HAP-1 (cell line): ENCODE data around the gene NOX4.
"Not testable (repeated sequence)": the region's sequence is repeated elsewhere in the genome, so short reads cannot be mapped to it uniquely, and the experiment has no call there.

Experiments used
- DNase-seq, 2 experiments: peaks; one replicate each; pipeline ENCODE4 v3.0.0-alpha.2; 2016 to 2020; ENCODE audit warnings: low spot score in 2 of 2
- H3K27me3 ChIP-seq: fragments of 250-450 bp; sonication (Bioruptor Pico); 2 replicates; pipeline ENCODE4 v1.5.1; 2020; ENCODE audit warnings: low read depth, mild to moderate bottlenecking, moderate library complexity
- H3K36me3 ChIP-seq: fragments of 250-450 bp; sonication (Bioruptor Pico); replicated peaks from 2 replicates; pipeline ENCODE4 v1.5.1; 2020; ENCODE audit warnings: mild to moderate bottlenecking
- H3K4me1 ChIP-seq: fragments of 250-450 bp; sonication (Bioruptor Pico); 2 replicates; pipeline ENCODE4 v1.5.1; 2020; ENCODE audit warnings: mild to moderate bottlenecking
- H3K4me3 ChIP-seq: fragments of 250-450 bp; sonication (Bioruptor Pico); 2 replicates; pipeline ENCODE4 v1.5.1; 2020; ENCODE audit warnings: mild to moderate bottlenecking, moderate library complexity
- H3K9me3 ChIP-seq: fragments of 250-450 bp; sonication (Bioruptor Pico); 2 replicates; pipeline ENCODE4 v1.5.1; 2020; ENCODE audit warnings: mild to moderate bottlenecking, moderate library complexity
- in situ Hi-C: fragments of 300-500 bp; cut with MboI; formaldehyde crosslinking; loops from 3 replicates; pipeline ENCODE4 v1.14.3; 2020; ENCODE audit warnings: low sequenced_read_pairs, inconsistent platforms, mixed read lengths

NOX4 gene

DNA sequence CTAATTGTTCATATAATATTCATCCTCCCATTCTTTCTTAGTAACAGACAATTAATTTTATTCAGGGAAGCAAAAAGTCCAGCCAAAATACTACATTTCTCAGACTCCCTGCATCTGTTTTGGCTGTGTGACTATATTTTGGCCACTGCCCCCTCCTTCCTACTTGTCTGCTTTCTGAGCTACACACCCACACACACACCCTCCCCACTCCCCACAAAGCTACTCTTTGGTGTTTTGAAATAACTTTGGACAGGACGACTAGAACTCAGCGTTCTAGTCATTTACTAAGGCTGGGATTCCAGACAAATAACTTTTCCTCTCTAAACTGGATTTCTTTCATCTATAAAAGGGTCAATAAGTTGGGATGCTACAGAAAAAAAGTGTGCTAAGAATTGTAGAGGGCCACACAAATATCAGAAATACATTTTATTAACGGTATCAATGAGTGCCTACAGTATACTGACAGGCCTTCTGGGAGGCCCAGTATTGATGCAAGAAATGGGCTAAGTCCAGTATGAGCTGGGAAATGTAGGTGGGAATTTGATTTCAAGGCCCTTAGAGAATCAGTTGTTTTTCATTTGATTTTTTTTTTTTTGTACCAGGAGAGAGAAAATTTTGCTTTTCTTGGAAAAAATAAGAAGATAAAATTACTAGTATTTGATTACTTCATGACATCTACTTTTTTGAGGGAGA, 148.1 kb downstream of the NOX4 start:
- in situ Hi-C loops, DNase-seq, H3K4me1 ChIP-seq, H3K36me3 ChIP-seq, H3K9me3 ChIP-seq, H3K27me3 ChIP-seq, H3K4me3 ChIP-seq: not testable (repeated sequence)

DNA sequence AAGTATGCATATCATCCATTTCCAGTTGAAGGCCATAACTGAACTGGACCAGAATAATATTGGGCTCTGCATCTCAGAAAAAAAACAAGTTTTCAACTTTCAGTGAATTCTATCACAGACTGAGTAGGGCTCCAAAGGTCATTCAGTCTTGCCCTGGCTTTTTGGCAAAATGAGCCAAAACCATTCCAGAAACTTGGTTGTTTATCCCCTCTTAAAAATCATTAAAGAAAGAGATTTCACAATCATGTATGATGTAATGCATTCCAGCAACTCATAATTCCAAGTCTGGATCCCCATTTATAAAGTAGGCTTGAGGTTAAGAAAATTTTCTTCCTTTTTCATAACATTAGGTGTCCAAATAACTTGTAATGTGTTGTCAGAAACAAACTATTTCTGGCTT, 150.7 kb downstream of the NOX4 start:
- H3K4me3 ChIP-seq, in situ Hi-C loops, DNase-seq, H3K9me3 ChIP-seq, H3K36me3 ChIP-seq, H3K27me3 ChIP-seq, H3K4me1 ChIP-seq: not testable (repeated sequence)

DNA sequence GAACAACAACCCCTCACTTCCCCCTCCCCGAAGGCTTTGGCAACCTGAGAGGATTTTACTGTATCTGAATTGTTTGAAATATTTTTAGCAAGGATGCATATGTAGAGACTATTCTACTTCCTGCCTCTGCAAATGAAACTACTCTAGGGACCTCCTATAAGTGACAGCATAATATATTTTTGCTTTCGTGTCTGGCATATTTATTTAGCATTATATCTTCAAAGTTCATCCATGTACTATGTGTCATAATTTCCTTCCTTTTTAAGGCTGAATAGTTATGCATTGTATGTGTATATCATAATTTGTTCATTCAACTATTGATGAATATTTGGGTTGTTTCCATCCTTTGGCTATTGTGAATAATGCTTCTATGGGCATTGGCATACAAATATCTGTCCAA, 153.1 kb downstream of the NOX4 start:
- H3K4me3 ChIP-seq, in situ Hi-C loops, H3K4me1 ChIP-seq, H3K27me3 ChIP-seq, H3K9me3 ChIP-seq, H3K36me3 ChIP-seq, DNase-seq: not testable (repeated sequence)

DNA sequence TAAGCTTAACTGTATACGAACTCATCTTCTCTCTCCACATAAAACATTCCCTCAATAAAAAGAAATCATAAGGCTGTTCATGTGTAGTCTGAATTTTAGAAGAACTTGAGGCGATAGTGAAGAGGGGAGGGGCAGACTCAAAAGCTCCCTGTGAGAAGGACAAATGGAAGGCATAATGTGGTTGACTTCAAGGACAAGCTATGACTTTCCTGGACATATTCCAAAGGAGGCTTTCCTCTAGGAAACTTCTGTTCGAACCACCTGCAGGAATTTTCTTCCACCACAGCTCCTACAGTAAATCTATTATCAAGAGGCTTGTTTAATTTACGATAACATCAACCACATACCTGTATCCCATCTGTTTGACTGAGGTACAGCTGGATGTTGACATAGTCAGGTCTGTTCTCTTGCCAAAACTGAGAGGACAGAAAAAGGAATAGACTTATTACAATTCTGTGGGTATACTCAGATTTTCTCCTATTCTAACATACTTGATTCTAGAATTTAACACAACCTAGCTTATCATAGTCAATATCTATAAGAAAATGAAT, 154.0 kb downstream of the NOX4 start:
- H3K4me3 ChIP-seq, H3K36me3 ChIP-seq, in situ Hi-C loops, DNase-seq, H3K9me3 ChIP-seq, H3K4me1 ChIP-seq, H3K27me3 ChIP-seq: not testable (repeated sequence)

DNA sequence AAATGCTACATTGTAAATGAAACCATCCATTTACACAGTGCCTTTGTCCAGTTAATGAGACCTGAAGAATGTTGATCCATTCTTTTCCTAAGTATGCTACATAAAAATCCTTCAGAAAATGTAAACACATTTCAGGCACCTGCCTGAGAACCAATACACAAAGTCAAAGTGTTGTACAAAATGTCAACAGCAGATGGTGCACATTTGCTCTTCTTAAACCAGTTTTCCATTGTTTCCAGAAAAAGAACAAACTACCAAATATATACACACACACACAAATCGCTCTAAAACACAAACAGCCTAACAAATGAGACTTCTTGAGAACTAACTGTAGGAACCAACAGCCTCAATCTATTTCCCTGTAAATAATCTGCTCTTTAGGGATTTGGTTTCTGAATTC, 157.5 kb downstream of the NOX4 start:
- DNase-seq: peak in 1 of 2 experiments; percentile 25
- H3K9me3 ChIP-seq, H3K4me3 ChIP-seq, H3K36me3 ChIP-seq, in situ Hi-C loops, H3K4me1 ChIP-seq, H3K27me3 ChIP-seq: not testable (repeated sequence)

DNA sequence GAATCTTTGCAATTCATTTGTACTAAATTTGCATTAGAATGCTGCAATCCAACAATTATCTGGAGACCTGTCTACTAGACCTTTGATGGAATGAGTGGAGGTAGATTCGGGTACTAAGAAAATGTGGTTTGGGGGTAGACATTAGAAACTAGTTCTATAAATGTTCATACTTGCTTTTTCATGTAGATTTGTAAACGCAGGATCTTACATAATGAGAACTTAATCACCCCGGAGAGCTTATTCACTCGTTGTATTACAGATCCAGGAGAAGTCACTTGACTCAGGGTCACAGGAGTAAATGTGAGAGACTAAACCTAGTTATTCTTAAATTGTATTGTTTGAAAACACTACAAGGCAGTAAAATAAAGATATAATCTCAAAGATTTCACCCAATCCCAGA, 159.2 kb downstream of the NOX4 start:
- H3K4me3 ChIP-seq, H3K27me3 ChIP-seq, H3K4me1 ChIP-seq, H3K9me3 ChIP-seq, in situ Hi-C loops, H3K36me3 ChIP-seq: not testable (repeated sequence)
- DNase-seq: peak in 1 of 2 experiments; percentile 71

DNA sequence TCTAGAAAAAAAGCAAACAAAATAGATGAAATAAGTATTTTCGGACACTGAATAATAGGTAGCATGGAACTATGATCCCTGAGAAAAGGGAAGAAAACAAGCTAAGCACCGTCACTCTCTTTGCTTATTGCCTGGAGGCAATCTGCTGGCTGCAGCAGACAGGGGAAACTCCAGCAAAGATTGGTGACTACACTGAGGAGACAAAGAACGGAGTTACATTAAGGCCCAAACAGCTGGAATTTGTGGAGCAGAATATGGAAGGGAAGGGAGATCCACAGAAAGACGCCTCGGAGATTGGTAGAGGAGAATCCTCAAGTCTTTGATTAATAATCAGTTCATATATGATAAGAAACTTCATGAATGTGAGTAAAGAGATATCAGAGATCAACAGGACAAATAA, 163.3 kb downstream of the NOX4 start:
- no peak for DNase-seq
- in situ Hi-C loops: no loop called here
- H3K27me3 ChIP-seq: no peaks in the 10 kb centered on the region
- H3K4me1 ChIP-seq: no peaks in the 10 kb centered on the region; the same call in 1 of the 2 replicates
- no peaks in the 10 kb centered on the region for H3K36me3 ChIP-seq
- no peak overlapping the region for H3K4me3 ChIP-seq
- H3K9me3 ChIP-seq: no peaks in the 10 kb centered on the region

DNA sequence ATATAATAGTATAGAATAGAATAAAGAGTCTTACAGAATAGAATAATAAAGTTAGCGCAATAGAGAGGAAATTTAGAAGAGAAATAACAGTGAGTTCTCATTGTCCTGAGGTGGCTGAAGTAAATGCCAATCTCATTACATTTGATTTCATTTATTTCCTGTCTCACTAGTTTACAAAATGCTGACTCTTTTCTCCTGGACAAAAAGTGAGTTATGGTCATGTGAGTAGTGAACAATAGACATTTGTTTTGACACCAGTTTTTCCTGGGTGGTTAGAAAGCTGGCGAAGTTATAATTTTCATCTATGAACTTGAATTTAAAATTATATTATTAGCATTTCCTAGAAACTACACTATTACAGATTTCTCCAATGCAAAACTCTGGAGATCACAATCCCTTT, 169.8 kb downstream of the NOX4 start:
- no peak for DNase-seq
- Histone ChIP-seq H3K4me1 (no peaks in the 10 kb centered on the region), H3K4me3 (no peak overlapping the region), H3K36me3 (no peaks in the 10 kb centered on the region), H3K9me3 (no peaks in the 10 kb centered on the region), H3K27me3 (no peaks in the 10 kb centered on the region)
- in situ Hi-C loops: no loop called here

DNA sequence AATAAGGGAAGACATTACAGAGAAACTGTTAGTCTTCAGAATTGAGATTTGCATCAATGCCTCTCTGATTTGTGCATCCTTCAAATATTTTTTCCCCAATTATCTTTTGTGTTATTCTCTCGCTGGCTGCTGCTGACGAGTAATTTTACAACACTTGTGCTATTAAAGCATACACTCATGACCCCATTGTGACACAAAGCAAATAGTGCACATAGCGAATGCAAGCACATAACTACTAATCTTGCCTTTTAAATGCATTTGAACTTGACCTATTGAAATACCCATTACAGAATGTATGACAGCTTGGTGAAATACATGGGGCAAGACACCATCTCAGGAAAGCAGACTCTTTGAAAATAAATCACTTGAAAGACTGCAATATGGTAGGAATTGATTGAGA, 180.6 kb downstream of the NOX4 start:
- H3K4me3 ChIP-seq, H3K4me1 ChIP-seq, in situ Hi-C loops, H3K36me3 ChIP-seq, H3K27me3 ChIP-seq, H3K9me3 ChIP-seq, DNase-seq: not testable (repeated sequence)

DNA sequence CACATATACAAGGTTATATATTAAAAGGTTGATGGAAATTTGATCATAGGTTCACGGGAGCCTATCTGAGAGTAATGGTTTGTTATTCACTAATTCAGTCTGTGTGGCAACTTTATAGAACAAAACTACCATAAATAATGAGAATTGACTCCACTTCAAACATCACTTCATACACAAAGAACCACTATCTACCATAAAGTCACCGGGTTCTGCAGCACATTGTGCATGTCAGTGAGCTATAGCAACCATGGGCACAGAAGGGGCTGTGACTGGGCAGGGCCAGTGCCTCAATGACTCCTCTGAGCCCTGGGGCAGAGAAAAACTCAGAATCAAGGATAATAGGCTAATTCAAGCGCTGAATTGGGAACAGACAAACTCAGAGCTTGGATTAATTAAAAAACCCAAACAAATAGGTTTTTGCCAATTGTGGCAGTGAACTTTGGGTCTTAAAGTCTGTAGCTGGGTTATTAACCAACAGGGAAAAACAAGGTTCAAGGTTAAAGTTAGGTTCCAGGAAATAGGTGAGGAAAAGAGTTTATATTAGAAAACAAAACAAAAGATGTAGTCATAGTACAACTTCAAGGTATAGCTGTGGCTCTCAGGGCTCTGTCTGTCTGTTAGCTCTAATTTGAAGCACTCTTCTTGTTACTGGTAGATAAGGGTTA, 181.7 kb downstream of the NOX4 start:
- H3K4me1 ChIP-seq, H3K9me3 ChIP-seq, DNase-seq, in situ Hi-C loops, H3K4me3 ChIP-seq, H3K36me3 ChIP-seq, H3K27me3 ChIP-seq: not testable (repeated sequence)

DNA sequence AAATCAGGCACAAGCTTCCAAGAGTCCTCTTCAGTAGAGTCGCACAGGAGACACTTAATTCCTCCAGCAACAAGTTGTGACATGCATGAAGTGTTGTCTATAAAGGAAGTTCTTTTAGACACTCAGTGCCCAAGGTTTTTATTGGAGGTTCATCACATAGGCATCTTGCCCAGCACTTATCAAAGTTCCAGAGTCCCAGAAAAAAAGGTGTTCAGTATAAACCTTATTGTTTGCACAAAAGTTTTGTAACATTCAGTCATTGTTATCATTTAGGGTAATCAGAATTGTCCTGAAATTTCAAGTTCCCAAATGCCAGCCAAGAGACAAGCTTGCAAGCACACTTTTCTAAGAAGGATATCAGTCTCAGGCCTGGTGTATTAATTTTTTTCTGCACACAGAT, 182.9 kb downstream of the NOX4 start:
- H3K27me3 ChIP-seq, H3K4me1 ChIP-seq, H3K4me3 ChIP-seq, DNase-seq, H3K36me3 ChIP-seq, in situ Hi-C loops, H3K9me3 ChIP-seq: not testable (repeated sequence)

DNA sequence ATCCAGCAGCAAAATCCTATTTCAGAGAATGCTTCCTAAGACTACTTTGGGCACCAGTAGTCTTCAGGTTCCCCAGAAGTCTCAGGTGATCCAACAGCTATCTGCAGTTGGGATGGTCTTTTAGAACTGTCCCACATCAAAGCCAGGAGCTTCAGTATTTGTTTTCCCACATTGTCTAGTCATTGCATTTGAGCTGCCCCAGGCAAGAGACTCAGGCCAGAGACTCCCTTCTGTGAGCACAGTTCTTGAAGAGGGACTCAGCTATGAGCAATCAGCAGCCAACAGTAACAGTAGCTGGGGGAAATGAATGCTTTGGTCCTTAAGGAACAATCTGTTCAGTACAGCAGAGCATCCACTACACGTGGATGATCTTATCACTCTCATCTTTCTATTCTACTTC, 188.1 kb downstream of the NOX4 start:
- in situ Hi-C loops, DNase-seq, H3K36me3 ChIP-seq, H3K27me3 ChIP-seq, H3K4me3 ChIP-seq, H3K4me1 ChIP-seq, H3K9me3 ChIP-seq: not testable (repeated sequence)

DNA sequence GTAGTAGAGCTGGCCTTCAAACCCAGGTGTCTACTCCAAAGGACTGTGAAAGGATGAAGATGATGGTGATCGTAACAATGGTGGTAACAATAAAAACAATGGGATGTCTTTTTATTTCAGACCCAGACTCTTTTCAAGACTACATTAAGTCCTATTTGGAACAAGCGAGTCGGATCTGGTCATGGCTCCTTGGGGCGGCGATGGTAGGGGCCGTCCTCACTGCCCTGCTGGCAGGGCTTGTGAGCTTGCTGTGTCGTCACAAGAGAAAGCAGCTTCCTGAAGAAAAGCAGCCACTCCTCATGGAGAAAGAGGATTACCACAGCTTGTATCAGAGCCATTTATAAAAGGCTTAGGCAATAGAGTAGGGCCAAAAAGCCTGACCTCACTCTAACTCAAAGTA, 196.2 kb downstream of the NOX4 start:
- H3K36me3 ChIP-seq, H3K4me3 ChIP-seq, H3K9me3 ChIP-seq, DNase-seq, in situ Hi-C loops, H3K4me1 ChIP-seq, H3K27me3 ChIP-seq: not testable (repeated sequence)

DNA sequence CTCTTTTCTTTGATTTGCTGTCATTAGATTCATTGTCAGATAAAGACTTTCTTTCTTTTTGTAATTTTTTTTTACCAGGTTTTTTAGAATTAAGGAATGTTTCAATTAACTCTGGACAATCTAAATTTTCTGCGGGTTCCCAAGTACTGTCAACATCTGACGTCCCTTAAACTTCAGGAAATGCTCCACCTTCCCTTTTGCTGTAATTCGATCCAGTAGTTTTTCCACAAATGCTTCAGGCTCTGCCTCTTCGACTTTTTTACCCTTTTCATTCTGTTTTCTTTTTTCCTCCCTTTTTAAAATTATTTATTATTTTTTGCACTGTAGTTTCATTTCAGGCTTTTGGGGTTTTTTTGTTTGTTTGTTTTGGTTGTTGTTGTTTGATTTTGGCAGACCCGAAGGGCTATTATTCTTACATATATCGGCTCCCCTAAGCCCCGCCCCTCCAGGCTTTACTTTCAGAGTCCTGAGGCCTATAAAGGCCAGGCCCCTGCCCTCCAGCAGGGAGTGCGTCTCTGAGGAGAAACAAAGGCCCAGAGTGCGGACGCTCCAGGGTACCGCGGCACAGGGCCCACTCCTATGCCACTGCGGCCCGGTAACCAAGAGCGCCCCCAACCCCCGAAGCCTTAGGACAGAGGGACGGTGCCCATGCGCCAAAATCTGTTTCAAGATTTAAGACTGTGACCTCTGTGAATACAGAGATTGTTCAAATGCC, 197.1 kb downstream of the NOX4 start:
- H3K27me3 ChIP-seq: no peaks in the 10 kb centered on the region; the same call in 1 of the 2 replicates
- no peaks in the 10 kb centered on the region for H3K9me3 ChIP-seq
- no peaks in the 10 kb centered on the region for H3K36me3 ChIP-seq
- peak in 1 of 2 experiments; percentile 7 for DNase-seq
- in situ Hi-C loops: no loop called here
- H3K4me3 ChIP-seq: no peak overlapping the region
- H3K4me1 ChIP-seq: no peaks in the 10 kb centered on the region
